HG03521 (cell line): ENCODE measurements around the gene E2F4.

Source experiments
- ATAC-seq: cut with Tn5 transposase; IDR thresholded peaks from one replicate; pipeline ENCODE4 v1.9.1; 2021; ENCODE audit warnings: mild to moderate bottlenecking, moderate library complexity; ENCODE audit not compliant: unreplicated experiment

E2F4 gene

DNA sequence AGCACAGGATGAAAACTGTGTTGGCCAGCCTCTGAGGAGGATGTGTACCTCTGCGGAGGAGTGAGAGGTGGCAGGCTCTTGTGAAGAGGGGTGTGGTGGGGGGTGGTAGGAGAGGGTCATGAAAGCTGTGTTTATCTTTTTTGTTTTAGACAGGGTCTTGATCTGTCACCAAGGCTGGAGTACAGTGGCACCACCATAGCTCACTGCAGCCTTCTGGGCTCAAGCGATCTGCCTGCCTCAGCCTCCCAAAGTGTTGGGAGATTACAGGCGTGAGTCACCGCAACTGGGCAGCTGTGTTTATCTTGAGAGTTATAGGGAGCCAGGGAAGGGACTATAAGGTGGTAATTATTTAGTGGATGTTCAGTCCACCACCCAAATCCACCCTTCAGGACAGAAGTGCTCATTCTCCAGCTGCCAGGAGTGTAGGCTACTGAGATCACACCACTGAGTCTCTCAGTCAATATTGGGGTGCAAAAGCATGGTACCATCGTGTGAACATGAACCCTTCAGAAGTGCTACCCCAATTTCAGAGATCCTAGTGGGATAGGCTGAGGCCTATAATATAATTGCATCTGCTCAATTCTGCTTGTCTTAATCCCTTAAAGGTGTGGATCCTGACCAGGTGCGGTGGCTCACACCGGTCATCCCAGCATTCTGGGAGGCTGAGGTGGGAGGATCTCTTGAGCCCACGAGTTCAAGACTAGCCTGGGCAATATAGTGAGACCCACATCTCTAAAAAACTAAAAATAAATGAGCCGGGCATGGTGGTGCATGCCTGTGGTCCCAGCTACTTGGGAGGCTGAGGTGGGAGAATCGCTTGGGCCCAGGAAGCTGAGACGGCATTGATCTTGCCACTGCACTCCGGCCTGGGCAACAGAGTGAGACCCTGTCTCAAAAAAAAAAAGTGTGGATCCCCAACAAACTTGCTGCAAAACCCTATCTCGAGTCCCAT lies 1.2 kb upstream of the E2F4 start:
- no peak for ATAC-seq

DNA sequence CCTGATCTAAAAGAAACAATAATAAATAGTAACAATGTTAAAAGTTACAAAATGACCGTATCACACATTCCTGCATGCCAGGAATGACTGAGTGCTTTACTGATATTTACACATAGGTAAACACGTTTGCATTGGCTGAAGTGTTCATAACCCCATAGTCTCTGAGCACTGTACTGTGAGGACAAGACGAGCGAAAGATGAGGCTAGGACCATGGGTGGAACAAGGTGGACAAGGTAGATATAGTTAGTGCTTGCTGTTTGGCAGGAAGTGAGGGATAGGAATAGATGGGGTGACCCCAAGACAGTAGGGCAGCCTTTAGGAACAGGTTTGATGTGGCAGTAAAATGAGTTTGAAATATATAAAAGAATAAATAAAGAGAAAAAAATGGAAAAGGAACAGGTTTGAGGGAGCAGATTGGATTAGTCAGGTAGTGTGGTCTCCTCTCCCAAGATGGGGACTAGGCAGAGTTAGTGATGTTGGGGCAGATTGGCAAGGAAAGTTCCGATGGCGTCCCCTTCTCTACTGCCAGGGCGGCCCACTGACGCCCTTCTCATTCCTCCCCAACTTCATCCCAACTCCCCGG lies 452 bp upstream of the E2F4 start:
- no peak for ATAC-seq

DNA sequence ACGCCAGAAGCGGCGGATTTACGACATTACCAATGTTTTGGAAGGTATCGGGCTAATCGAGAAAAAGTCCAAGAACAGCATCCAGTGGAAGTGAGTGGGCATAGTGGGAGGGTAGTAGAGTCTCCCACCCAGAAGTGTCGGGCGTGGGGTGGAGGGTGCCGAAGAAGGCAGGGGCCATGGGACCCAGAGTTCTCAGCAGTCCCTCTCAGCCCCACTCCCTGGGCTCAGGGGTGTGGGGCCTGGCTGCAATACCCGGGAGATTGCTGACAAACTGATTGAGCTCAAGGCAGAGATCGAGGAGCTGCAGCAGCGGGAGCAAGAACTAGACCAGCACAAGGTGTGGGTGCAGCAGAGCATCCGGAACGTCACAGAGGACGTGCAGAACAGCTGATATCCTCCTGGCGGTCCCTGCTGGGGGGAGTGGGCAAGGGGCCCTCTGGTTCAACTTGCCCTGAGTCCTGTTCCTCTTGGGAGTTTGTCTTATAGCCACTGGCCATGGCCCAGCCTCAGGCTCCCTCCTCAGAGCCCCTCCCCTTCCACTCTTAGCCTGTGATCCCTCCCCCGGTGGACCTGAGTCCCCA lies 916 bp downstream of the E2F4 start:
- peak; percentile 1 for ATAC-seq

DNA sequence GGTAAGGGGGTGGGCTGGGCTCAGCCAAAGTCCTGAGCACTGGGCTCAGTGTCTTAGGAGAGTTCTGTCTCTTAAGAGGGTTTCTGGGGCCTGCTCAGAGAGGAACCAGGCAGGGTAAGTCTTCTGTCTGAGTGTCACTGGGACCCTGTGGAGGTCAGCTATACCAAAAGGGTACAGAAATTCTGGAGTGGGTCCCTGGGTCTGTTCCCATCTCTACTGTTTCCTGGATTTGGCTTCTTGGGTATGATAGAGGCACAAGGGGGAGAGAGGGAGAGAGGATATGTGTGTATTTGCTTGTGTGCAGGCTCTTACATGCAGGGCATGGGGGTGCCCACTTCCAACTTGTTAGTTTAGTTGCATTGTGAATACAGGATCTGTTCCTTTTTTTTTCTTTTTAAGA lies 1.6 kb downstream of the E2F4 start:
- ATAC-seq, result no peak

DNA sequence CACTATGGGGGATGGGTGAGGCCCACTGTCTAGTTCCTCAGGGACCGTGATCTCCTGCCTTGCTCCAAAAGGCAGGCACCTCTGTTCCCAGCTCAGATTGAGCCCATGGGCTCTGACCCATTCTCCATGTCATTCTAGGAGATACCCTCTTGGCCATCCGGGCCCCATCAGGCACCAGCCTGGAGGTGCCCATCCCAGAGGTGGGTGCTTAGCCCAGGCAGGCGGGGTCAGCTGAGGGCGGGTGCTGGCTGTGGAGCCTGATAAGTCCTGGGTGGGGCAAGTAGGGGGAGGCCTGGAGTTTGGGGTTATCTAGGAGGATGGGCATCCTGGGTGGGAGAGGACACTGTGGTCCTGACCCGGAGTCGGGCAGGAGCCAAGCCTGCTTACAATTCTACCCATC lies 2.3 kb downstream of the E2F4 start:
- ATAC-seq, result no peak

DNA sequence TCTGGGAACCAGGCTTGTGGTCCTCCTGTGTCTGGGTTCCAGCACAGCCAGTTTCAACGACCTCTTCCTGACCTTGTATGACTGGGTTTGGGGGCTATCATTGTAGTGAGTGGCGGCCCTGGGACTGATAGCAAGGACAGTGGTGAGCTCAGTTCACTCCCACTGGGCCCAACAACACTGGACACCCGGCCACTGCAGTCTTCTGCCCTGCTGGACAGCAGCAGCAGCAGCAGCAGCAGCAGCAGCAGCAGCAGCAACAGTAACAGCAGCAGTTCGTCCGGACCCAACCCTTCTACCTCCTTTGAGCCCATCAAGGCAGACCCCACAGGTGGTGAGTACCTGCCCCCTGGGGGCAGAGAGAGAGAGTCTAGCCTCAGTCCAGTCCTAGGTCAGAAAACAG lies 3.7 kb downstream of the E2F4 start:
- no peak for ATAC-seq

DNA sequence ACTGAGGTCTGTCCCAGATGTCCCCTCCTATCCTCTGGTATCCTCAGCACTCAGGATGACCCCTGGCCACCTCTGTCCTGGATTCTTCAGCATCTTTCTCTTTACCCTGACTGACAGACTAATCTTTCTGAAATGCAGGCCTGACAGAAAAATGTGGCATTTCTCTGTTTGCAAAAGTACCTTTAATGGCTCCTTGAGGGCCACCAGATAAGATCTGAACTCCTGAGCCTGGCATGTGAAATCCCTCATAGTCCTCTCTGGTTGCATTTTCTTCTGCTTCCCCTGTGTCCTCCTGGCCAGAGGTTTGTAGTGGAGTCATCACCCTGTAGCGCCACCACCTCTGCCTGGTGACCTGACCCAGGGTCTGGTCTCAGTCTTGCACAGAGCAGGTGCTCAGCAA lies 4.9 kb downstream of the E2F4 start:
- no peak for ATAC-seq

DNA sequence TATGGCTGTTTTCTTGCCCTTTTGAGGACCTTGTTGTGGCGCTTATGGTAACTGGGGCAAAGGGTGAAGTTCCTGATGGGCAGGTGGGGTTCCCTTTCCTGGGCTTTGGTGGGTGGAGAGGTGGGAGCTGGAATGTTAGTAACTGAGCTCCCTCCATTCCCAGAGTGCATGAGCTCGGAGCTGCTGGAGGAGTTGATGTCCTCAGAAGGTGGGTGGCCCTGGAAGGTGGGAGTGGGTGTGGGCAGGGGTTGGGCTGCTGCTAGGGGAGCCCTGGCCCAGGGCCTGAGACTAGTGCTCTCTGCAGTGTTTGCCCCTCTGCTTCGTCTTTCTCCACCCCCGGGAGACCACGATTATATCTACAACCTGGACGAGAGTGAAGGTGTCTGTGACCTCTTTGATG lies 5.7 kb downstream of the E2F4 start:
- ATAC-seq, result no peak

DNA sequence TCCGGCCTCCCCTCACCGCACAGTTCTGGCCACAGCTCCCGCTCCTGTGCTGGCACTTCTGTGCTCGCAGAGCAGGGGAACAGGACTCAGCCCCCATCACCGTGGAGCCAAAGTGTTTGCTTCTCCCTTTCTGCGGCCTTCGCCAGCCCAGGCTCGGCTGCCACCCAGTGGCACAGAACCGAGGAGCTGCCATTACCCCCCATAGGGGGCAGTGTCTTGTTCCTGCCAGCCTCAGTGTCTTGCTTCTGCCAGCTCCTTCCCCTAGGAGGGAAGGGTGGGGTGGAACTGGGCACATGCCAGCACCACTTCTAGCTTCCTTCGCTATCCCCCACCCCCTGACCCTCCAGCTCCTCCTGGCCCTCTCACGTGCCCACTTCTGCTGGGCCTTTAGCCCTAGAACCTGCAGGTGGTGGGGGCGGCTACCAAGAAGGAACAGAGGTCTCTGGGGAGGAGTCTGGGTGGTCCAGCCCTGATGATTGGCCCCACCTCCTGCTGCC lies 6.3 kb downstream of the E2F4 start:
- ATAC-seq, result no peak

DNA sequence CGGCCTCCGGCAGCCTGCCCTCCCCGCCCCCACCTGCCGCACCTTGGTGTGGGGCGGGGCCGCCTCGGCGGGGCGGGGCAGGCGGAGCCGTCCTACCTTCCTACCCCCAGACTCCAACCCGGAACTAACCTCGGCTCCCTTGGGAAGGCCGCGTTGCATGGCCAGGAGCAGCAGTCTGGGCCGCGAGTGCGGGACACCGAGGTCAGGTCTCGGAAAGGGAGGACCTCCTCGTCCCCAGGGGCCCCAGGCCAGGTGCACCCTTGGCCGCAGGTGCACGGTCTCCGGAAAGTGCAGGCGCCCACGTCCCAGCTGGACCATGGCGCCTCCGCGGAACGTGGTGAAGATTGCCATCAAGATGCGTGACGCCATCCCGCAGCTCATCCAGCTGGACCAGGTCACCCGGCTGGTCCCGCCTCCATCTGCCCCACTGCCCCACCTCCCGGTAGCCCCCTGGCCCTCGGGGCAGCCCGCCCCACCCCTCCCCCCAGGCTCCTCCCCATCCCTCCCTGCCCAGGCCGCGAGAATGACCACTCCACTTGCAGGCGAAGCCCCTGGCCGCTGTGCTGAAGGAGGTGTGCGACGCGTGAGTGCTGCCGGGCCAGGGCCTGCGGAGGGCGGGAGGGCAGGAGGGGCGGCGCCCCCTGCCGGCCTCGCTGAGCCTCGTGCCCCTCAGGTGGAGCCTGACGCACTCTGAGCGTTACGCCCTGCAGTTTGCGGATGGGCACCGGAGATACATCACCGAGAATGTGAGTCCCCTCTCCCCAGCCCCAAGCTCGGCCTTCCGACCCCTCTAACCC lies 7.3 kb downstream of the E2F4 start, which contains the start of gene ELMO3:
ELMO3 (plus strand) TSS at position 121 of the 797 bp plus-strand sequence; CDS start at position 317, 196 bp downstream.
- no peak for ATAC-seq

DNA sequence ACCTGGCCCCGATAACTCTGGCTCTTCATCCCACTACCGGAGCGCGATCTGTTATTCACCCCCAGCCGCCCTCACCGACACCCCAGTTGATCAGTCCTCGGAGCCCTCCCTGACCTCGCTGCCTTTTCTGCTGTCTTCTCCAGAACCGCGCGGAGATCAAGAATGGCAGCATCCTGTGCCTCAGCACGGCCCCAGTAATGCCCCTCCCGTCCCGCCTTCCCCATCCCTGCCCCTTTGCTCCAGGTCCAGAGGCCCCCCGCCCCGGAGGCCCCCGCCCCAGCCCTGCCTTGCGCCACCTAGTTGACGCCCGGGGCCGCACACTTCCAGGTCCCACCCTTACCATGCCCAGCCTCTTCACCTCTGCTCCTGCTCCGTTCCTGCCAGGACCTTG lies 7.8 kb downstream of the E2F4 start:
- no peak for ATAC-seq

DNA sequence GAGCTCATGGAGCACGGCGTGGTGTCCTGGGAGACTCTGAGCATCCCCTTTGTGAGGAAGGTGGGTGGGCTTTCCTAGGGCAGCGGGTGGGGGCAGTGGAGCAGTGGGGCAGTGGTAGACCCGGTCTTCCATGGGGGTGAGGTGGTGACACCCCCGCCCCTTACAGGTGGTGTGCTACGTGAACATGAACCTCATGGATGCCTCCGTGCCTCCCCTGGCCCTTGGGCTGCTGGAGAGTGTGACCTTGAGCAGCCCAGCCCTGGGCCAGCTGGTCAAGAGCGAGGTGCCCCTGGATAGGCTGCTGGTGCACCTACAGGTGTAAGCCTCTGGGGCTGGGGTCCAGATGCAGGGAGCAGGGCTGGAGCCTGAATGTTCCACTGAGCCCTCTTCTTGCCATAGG lies 8.5 kb downstream of the E2F4 start:
- ATAC-seq, result no peak

DNA sequence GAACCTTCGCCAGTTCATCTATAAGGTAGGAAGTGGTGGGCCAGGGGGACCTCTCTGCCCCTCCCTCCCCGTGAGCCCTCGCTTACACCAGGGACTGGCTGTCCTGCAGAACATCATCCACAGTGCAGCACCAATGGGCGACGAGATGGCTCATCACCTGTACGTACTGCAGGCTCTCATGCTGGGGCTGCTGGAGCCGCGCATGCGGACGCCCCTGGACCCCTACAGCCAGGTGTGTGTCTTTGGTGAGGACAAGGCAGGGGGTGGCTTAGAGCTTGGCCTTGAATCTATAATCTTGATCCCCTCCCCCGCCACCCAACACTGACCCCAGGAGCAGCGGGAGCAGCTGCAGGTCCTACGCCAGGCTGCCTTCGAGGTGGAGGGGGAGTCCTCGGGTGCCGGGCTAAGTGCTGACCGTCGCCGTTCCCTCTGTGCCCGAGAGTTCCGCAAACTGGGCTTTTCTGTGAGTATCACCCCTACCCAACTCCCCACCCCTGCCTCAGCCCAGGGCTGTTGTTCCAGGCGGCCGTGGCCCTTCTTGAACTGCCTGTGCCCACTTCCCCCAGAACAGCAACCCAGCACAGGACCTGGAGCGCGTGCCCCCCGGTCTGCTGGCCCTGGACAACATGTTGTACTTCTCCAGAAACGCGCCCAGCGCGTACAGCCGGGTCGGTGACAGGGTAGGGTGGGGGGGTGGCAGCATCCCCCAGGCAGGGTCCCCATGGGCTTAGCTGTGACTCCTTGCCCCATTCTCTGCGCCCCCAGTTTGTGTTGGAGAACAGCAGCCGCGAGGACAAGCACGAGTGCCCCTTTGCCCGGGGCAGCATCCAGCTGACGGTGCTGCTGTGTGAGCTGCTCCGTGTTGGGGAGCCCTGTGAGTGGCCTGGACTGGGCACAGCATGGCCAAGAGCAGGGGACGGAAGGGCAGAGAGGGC lies 9.7 kb downstream of the E2F4 start:
- ATAC-seq, result no peak

DNA sequence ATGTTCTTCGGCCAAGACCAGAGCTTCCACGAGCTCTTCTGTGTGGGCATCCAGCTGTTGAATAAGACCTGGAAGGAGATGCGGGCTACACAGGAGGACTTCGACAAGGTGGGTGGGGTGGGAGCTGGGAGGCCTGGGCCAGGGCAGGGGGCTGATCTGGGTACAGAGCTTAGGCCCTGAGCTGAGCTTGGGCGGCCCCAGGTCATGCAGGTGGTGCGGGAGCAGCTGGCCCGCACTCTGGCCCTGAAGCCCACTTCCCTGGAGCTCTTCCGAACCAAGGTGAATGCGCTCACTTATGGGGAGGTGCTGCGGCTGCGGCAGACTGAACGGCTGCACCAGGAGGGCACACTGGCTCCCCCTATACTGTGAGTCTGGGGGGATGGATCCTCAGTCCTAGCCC lies 10.5 kb downstream of the E2F4 start:
- no peak for ATAC-seq

DNA sequence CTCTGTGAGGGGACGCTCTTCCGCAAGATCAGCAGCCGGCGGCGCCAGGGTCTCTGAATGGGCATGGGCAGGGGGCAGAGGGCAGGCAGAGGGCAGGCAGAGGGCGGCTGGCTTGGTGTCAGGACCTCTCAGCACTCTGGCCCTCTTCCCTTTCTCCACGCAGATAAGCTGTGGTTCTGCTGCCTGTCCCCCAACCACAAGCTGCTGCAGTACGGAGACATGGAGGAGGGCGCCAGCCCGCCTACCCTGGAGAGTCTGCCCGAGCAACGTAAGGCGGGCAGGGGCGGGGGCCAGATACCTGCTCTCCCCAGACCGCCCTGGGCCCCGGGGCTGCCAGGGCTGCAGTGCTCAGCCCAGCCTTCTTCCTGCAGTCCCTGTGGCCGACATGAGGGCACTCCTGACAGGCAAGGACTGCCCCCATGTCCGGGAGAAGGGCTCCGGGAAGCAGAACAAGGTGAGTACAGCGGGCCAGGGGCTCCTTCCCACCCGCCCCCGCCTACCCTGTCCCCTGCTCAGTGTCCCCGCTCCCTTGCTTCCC lies 11.1 kb downstream of the E2F4 start:
- ATAC-seq, result no peak

DNA sequence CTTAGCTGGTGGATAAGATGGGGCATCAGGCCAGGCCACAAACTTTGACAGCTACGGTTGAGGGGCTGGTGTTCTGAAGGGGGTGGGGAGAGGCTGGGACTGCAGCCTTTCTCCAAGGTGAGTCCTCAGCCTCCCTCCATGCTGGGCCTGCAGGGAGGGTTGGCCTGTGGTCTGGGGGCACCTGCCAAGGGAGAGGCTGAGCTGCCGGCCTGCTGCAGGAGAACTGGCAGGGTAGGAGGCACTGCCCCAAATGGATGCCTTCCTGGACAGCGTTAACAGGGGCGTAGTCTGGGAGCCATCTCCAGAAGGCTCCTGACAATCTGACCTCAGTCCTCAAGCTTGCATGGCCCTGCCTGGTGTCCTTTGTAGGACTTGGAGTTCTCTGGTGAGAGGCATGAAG lies 12.1 kb downstream of the E2F4 start:
- no peak for ATAC-seq

DNA sequence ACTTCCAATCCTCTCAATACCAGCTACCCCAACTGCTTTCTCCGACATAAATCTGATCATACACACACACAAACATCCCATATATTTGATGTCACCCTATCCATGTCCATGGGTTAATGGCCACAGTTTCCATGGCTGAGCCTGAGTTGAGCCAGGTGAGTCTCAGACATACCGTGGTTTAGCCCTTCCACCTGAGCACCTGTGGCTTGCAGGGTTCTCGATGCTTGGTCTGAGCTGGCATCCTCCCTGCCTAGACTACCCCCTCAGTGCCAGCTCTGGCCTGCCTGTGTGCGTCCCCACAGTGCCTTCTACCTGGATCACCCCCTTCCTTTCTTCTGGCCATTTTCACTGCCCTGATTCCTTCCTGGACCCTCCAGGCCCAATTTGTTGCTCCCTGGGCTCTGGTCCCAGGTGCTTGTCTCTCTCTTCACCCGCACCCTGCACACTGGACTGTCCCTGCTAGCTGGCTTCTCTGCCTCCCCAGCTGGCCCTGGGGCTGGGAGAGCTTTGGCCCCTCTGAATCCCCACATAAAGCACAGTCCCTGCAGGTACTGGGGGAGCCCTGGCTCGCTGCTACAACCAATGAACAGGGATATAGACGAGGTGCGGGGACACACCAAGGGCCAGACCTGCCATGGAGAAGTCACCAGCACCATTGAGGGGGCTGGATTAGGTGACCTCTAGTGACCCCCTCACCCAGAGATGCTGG lies 14.3 kb downstream of the E2F4 start:
- no peak for ATAC-seq

DNA sequence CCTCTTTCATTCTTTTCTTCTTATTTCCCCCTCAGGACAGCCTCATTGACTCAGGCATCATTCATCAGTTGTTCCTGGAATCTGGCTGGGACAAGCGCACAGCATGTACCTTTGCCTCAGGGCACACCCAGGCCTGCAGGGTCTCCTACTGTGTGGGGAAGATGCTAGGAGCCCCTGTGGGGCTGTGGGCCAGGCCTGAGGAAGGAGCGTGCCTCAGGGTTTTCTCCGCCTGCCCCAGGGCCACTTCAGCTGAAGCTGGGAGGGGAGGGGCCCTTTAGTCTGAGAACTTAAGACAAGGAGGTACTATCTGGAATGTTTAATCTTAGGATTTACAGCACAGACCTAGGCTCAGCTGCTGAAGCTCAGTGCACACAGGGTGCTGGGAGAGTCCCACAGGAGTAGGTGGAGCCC lies 14.9 kb downstream of the E2F4 start:
- ATAC-seq, result no peak
